AG04450 (cell line): ENCODE results near the gene RHBDL1. TPM values are rescaled to one million over a fixed set of nuclear protein-coding genes. Genes with fewer than 3 reads are reported as not detected.

Source experiments
- CTCF ChIA-PET: fragments of 300-600, 350-600 bp; formaldehyde crosslinking; extraction: SDS; loops from one replicate; lab custom pipeline; 2022; ENCODE audit warnings: antibody characterized with exemption, inconsistent platforms; lab: Charles Lee
- POLR2A ChIA-PET: fragments of 350-600 bp; formaldehyde crosslinking; extraction: SDS; loops from one replicate; lab custom pipeline; 2021; ENCODE audit warnings: antibody characterized with exemption, inconsistent platforms; lab: Yijun Ruan, JAX
- DNase-seq: peaks from one replicate; pipeline ENCODE4 v3.0.0-alpha.2; 2011; ENCODE audit warnings: low read depth, low spot score
- H3K27ac ChIP-seq: one replicate; pipeline ENCODE4 v1.5.1; 2012; ENCODE audit warnings: low read depth, low read length, control low read depth
- H3K27me3 ChIP-seq: one replicate; pipeline ENCODE4 v1.6.0; 2012; ENCODE audit warnings: low read length; ENCODE audit not compliant: control insufficient read depth, insufficient read depth
- H3K4me3 ChIP-seq: 2 replicates; pipeline ENCODE4 v1.5.1; 2011; ENCODE audit warnings: mild to moderate bottlenecking, low read depth, low read length, control low read depth
- H3K9me3 ChIP-seq: 2 replicates; pipeline ENCODE4 v1.5.1; 2012; ENCODE audit warnings: low read length; ENCODE audit not compliant: control insufficient read depth, insufficient read depth
- CTCF ChIP-seq: IDR thresholded peaks from 2 replicates; pipeline ENCODE4 v1.5.1; 2011; ENCODE audit warnings: low read depth, low read length, control low read depth, inconsistent platforms
- polyA plus RNA-seq: library from polyadenylated mRNA; depleted of rRNA; stranded (reverse); fragments of >200 nt; gene quantifications from 2 replicates; pipeline ENCODE4 v1.2.3, GENCODE V29; 2011

The RHBDL1 gene
- polyA plus RNA-seq, 1 experiment, result 1.5 TPM

GRCh38 chr16:654034-654433, 21.4 kb upstream of the RHBDL1 start:
- POLR2A ChIA-PET, result no interaction called here
- no peak overlapping the region for H3K27ac ChIP-seq
- no peak for DNase-seq

GRCh38 chr16:657487-657886, 18.0 kb upstream of the RHBDL1 start:
- H3K27me3 ChIP-seq, result no peaks in the 10 kb centered on the region
- H3K4me3 ChIP-seq, result no peak overlapping the region
- no peak for TF ChIP-seq CTCF
- CTCF ChIA-PET, result no interaction called here
- H3K9me3 ChIP-seq, result no peaks in the 10 kb centered on the region; the same call in 1 of the 2 replicates
- no peak overlapping the region for H3K27ac ChIP-seq
- DNase-seq, result no peak
- POLR2A ChIA-PET, result no interaction called here

More at GRCh38 chr16:654034-654433, 21.4 kb upstream of the RHBDL1 start:
- Histone ChIP-seq H3K27me3 (no peaks in the 10 kb centered on the region), H3K9me3 (no peaks in the 10 kb centered on the region; the same call in 1 of the 2 replicates), H3K4me3 (no peak overlapping the region)
- CTCF ChIA-PET, result no interaction called here
- TF ChIP-seq CTCF, result no peak

- ChIA-PET POLR2A (interaction anchor here (0.6 kb wide), 1 partner anchor 11 kb away, joined by 14 read pairs; no protein-coding TSS in a partner anchor), CTCF (no interaction called here)
- no peaks in the 10 kb centered on the region; the same call in 1 of the 2 replicates for H3K9me3 ChIP-seq
- DNase-seq, result no peak
- H3K4me3 ChIP-seq, result no peak overlapping the region
- TF ChIP-seq CTCF, result no peak
- no peaks in the 10 kb centered on the region for H3K27me3 ChIP-seq
- H3K27ac ChIP-seq, result no peak overlapping the region
These were observed 16.5 kb upstream of the RHBDL1 start for GRCh38 chr16:658679-659571.

- ChIA-PET CTCF (no interaction called here), POLR2A (no interaction called here)
- no peaks in the 10 kb centered on the region; the same call in 1 of the 2 replicates for H3K9me3 ChIP-seq
- TF ChIP-seq CTCF, result no peak
- no peak overlapping the region for H3K27ac ChIP-seq
- no peak for DNase-seq
- H3K27me3 ChIP-seq, result no peaks in the 10 kb centered on the region
- no peak overlapping the region for H3K4me3 ChIP-seq
These were observed 15.9 kb upstream of the RHBDL1 start for GRCh38 chr16:659618-660017.

GRCh38 chr16:660132-660458, 15.4 kb upstream of the RHBDL1 start:
- ChIA-PET POLR2A (no interaction called here), CTCF (no interaction called here)
- Histone ChIP-seq H3K27ac (no peak overlapping the region), H3K4me3 (no peak overlapping the region), H3K9me3 (no peaks in the 10 kb centered on the region; the same call in 1 of the 2 replicates), H3K27me3 (no peaks in the 10 kb centered on the region)
- no peak for DNase-seq
- TF ChIP-seq CTCF, result no peak
